Measurements from ENCODE around the gene PTPRM. TPM values are rescaled to one million over a fixed set of nuclear protein-coding genes. Genes with fewer than 3 reads are reported as not detected.

Gene PTPRM
- total RNA-seq, 4 donors from 2014 or later = 62.7 to 94.0 (median 76.0) TPM

GRCh38 chr18:8303151-8303755 is 736.1 kb downstream of the PTPRM start:
- 91% methylated on average over 7 of the region's 7 CpGs for WGBS
- TF ChIP-seq POLR2AphosphoS5 (IDR thresholded peaks at IDR 0.05) = no peak
- no peak for TF ChIP-seq CTCF (IDR thresholded peaks at IDR 0.05)
- no peak for TF ChIP-seq POLR2A (IDR thresholded peaks at IDR 0.05; ENCODE audit: low read depth)
- TF ChIP-seq EP300 (IDR thresholded peaks at IDR 0.05) = no peak

GRCh38 chr18:8307960-8308359 is 740.8 kb downstream of the PTPRM start:
- no peak for TF ChIP-seq EP300 (IDR thresholded peaks at IDR 0.05)
- no peak for TF ChIP-seq CTCF (IDR thresholded peaks at IDR 0.05)
- TF ChIP-seq POLR2AphosphoS5 (IDR thresholded peaks at IDR 0.05) = no peak
- TF ChIP-seq POLR2A (IDR thresholded peaks at IDR 0.05; ENCODE audit: low read depth) = no peak
- intact Hi-C loops (cut with DNase I) = no loop called here
- Histone ChIP-seq H3K4me1 (no peaks in the 10 kb centered on the region), H3K36me3 (peaks cover 0 to 6% (median 2%) of the 10 kb centered on the region in 4 donors), H3K4me3 (no peak overlapping the region), H3K27ac (replicated peaks in 1 of 4) (no peak overlapping the region), H3K27me3 (no peaks in the 10 kb centered on the region), H3K9me3 (no peaks in the 10 kb centered on the region)
- no peak for DNase-seq (ENCODE audit: extremely low spot score)

More at GRCh38 chr18:8303151-8303755, 736.1 kb downstream of the PTPRM start:
- intact Hi-C loops (cut with DNase I) = no loop called here
- H3K27ac ChIP-seq (replicated peaks in 1 of 4) = no peak overlapping the region
- peaks cover 0 to 8% (median 3%) of the 10 kb centered on the region in 4 donors for H3K4me1 ChIP-seq
- no peak overlapping the region for H3K4me3 ChIP-seq
- no peaks in the 10 kb centered on the region for H3K9me3 ChIP-seq
- H3K27me3 ChIP-seq = no peaks in the 10 kb centered on the region
- DNase-seq (ENCODE audit: extremely low spot score) = no peak
- H3K36me3 ChIP-seq = peaks cover 0 to 12% (median 3%) of the 10 kb centered on the region in 4 donors

DNA sequence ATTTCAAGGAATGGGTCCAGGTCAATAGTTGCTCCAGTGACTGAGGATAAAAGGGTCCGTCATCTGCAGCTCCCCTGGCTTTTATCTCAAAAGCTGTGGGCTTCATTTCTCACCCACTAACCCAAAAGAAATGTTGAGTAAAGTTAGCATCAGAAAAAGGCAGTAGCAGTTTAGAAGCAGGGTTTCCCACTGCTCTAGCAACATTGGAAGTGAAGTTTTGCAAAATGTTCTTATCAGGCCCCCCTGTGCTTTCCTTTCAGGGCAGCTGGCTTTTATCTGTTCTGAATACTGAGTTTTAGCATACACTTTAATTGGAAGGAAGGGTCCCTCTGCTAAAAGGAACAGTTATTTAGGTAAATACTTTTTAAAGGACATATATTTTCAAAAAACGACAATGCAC is 745.9 kb downstream of the PTPRM start:
- H3K36me3 ChIP-seq = peaks cover 0 to 13% (median 5%) of the 10 kb centered on the region in 4 donors
- no peaks in the 10 kb centered on the region for H3K4me1 ChIP-seq
- no peak for DNase-seq (ENCODE audit: extremely low spot score)
- no peaks in the 10 kb centered on the region for H3K27me3 ChIP-seq
- no peak overlapping the region for H3K4me3 ChIP-seq
- TF ChIP-seq POLR2A (IDR thresholded peaks at IDR 0.05; ENCODE audit: low read depth) (no peak), EP300 (IDR thresholded peaks at IDR 0.05) (no peak), POLR2AphosphoS5 (IDR thresholded peaks at IDR 0.05) (no peak), CTCF (IDR thresholded peaks at IDR 0.05) (no peak)
- H3K27ac ChIP-seq (replicated peaks in 1 of 4) = no peak overlapping the region
- H3K9me3 ChIP-seq = no peaks in the 10 kb centered on the region
- intact Hi-C loops (cut with DNase I) = no loop called here
- WGBS = 94% methylated on average over 2 of the region's 2 CpGs

- intact Hi-C loops (cut with DNase I) = no loop called here
- DNase-seq (ENCODE audit: extremely low spot score) = no peak
- H3K27me3 ChIP-seq = no peaks in the 10 kb centered on the region
- H3K27ac ChIP-seq (replicated peaks in 1 of 4) = no peak overlapping the region
- peaks cover 0 to 13% (median 5%) of the 10 kb centered on the region in 4 donors for H3K36me3 ChIP-seq
- WGBS = 65% methylated on average over 2 of the region's 2 CpGs
- no peaks in the 10 kb centered on the region for H3K9me3 ChIP-seq
- TF ChIP-seq CTCF (IDR thresholded peaks at IDR 0.05) (no peak), POLR2A (IDR thresholded peaks at IDR 0.05; ENCODE audit: low read depth) (no peak), POLR2AphosphoS5 (IDR thresholded peaks at IDR 0.05) (no peak), EP300 (IDR thresholded peaks at IDR 0.05) (no peak)
- no peaks in the 10 kb centered on the region for H3K4me1 ChIP-seq
- H3K4me3 ChIP-seq = no peak overlapping the region
Measured at GRCh38 chr18:8314124-8314523, 747.0 kb downstream of the PTPRM start.

All from esophagus muscularis mucosa (tissue), 4 donors.